Uterus (tissue), 2 donors: Measurements from ENCODE around the gene CEBPG.

Source experiments
- CTCF ChIP-seq, 4 experiments: fragments of 200-600 bp in 2 of 4; fragments of 450-650 bp in 2 of 4; sonication (generic) in 2 of 4; IDR thresholded peaks; one replicate each; pipeline ENCODE4 v1.5.1; 2016 to 2019; ENCODE audit warnings: antibody characterized with exemption in 4 of 4, mild to moderate bottlenecking in 2 of 4, moderate library complexity in 1 of 4
- POLR2A ChIP-seq, 2 donors: fragments of 450-650 bp; IDR thresholded peaks; one replicate each; pipeline ENCODE4 v1.6.1; 2016; ENCODE audit warnings: antibody characterized with exemption in 2 of 2, mild to moderate bottlenecking in 1 of 2, moderate library complexity in 1 of 2

GRCh38 chr19:33343859-33344572 lies 29.5 kb upstream of the CEBPG start:
- TF ChIP-seq CTCF (IDR thresholded peaks at IDR 0.05), result no peak
- no peak for TF ChIP-seq POLR2A (IDR thresholded peaks at IDR 0.05)
